DOHH2 (cell line): Measurements from ENCODE around the gene TNFAIP8L2.

Source experiments
- CTCF ChIP-seq: fragments of 200-600 bp; sonication (generic); IDR thresholded peaks from one replicate; pipeline ENCODE4 v1.5.1; 2014; ENCODE audit warnings: antibody characterized with exemption, mild to moderate bottlenecking, low read depth, low read length; ENCODE audit not compliant: poor library complexity, severe bottlenecking
- EZH2phosphoT487 ChIP-seq: fragments of 200-600 bp; sonication (generic); IDR thresholded peaks from 2 replicates; pipeline ENCODE4 v1.6.1; 2017; ENCODE audit warnings: borderline replicate concordance, mild to moderate bottlenecking, antibody characterized with exemption, low read length, moderate library complexity, mixed read lengths

- TF ChIP-seq EZH2phosphoT487 = no peak
- no peak for TF ChIP-seq CTCF
Measured at GRCh38 chr1:151137789-151138188, 18.7 kb upstream of the TNFAIP8L2 start.
